ENCODE results near the gene APOBEC3G.

The APOBEC3G gene

DNA sequence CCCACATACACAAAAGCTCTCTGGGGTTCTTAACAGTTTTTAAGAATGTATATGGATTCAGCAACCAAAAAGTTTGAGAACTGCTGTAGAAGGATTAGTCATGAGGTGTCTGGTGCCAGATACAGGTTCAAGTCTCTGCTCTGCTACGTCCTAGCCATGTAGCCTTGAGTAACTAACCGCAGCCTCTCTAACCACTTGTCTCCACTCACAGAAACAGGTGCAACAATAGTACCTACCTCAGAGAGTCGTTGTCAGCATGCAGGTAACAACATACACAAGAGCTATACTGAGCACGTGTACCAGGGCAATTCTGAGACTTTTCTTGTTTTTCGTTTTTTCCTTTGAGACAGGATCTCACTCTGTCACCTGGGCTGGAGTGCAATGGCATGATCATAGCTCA is 48.5 kb downstream of the APOBEC3G start:
- no peak for DNase-seq (ENCODE audit: insufficient read length)
- no peak for TF ChIP-seq POLR2AphosphoS5 (IDR thresholded peaks at IDR 0.05; ENCODE audit: low read depth, low read length)
- TF ChIP-seq POLR2A (IDR thresholded peaks at IDR 0.05; ENCODE audit: low read depth, low read length) = no peak
- no peak for TF ChIP-seq TAF1 (IDR thresholded peaks at IDR 0.05; ENCODE audit: borderline replicate concordance, low read depth, low read length)
- peak; percentile 48 for FAIRE-seq

DNA sequence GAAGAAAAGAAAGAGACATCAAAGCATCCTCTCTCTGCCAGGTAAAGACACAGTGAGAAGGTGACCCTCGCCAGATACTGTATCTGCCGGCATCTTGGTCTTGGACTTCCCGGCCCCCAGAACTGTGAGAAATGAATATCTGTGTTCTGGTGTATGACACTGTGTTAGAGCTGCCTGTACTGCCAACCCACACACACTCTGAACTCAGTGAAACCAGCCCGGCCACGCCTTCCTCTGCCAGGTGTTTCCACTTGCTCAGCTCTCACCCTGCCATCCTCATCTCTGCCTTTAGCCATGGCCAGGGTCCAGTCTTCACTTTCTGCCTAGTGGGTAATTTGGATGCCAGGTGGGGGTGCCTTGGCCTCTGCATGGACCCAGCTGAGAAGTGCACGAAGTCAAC is 51.4 kb downstream of the APOBEC3G start:
- FAIRE-seq (no peak), DNase-seq (ENCODE audit: insufficient read length) (peak; percentile 13)
- TF ChIP-seq POLR2AphosphoS5 (IDR thresholded peaks at IDR 0.05; ENCODE audit: low read depth, low read length) = no peak
- TF ChIP-seq POLR2A (IDR thresholded peaks at IDR 0.05; ENCODE audit: low read depth, low read length) = no peak
- TF ChIP-seq TAF1 (IDR thresholded peaks at IDR 0.05; ENCODE audit: borderline replicate concordance, low read depth, low read length) = no peak

DNA sequence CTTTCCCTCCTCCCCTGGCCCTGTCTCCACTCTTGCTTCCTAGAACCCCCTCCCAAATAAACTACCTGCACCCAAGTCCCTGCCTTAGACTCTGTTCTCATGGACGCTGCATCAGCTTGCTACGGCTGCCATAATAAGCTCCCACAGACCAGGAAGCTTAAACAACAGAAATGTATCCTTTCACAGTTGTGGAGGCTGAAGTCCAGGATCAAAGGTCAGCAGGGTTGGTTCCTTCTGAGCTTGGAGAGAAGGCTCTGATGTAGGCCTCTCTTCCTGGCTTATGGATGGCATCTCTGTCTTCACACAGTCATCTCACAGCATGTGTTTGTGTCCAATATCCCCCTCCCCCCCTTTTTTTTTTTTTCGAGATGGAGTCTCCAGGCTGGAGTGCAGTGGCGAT is 52.0 kb downstream of the APOBEC3G start:
- FAIRE-seq (no peak), DNase-seq (ENCODE audit: insufficient read length) (no peak)
- TF ChIP-seq POLR2AphosphoS5 (IDR thresholded peaks at IDR 0.05; ENCODE audit: low read depth, low read length) (no peak), POLR2A (IDR thresholded peaks at IDR 0.05; ENCODE audit: low read depth, low read length) (no peak), TAF1 (IDR thresholded peaks at IDR 0.05; ENCODE audit: borderline replicate concordance, low read depth, low read length) (no peak)

DNA sequence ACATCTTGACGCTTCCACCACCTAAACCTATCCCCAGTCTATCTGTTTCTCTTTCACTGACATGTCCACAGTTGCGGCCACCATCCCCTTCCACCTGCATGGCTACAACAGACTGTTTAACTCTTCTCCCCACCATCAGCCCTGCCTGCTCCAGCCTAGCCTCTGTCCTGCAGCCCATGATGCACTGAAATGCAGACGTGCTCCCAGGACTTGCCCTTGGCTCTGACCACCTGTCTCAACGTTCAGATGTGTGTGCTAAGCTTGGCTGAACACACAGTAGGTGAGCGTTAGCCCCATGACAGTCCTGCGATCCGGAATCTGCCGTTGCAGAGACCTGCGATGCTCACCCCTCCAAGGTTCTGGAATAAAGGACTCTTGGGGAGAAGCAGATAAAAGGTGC is 52.7 kb downstream of the APOBEC3G start:
- TF ChIP-seq POLR2AphosphoS5 (IDR thresholded peaks at IDR 0.05; ENCODE audit: low read depth, low read length) (no peak), TAF1 (IDR thresholded peaks at IDR 0.05; ENCODE audit: borderline replicate concordance, low read depth, low read length) (no peak), POLR2A (IDR thresholded peaks at IDR 0.05; ENCODE audit: low read depth, low read length) (no peak)
- DNase-seq (ENCODE audit: insufficient read length) = no peak
- FAIRE-seq = no peak

DNA sequence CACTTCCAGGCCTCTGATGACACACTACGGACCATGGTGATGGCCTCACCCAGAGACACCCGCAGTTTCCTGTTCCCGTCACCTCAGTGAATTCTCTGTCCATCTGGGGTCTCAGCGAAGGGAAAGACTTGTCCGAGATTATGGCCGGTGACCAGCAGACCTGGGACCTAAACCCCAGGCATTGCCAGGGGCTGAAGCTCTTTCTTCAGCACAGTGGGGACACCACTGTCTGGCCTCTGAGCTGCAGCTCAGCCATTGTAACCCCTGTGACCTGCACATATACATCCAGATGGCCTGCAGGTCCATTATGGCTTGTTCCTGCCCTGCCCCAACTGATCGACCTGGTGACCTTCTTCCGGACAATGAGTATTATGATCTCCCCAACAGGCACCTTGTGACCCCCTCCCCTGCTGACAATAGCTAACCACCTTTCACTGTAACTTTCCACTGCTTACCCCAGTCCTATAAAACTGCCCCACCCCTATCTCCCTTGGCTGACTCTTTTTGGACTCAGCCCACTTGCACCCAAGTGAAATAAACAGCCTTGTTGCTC is 53.2 kb downstream of the APOBEC3G start:
- TF ChIP-seq TAF1 (IDR thresholded peaks at IDR 0.05; ENCODE audit: borderline replicate concordance, low read depth, low read length) (no peak), POLR2AphosphoS5 (IDR thresholded peaks at IDR 0.05; ENCODE audit: low read depth, low read length) (no peak), POLR2A (IDR thresholded peaks at IDR 0.05; ENCODE audit: low read depth, low read length) (no peak)
- DNase-seq (ENCODE audit: insufficient read length) = peak; percentile 2

DNA sequence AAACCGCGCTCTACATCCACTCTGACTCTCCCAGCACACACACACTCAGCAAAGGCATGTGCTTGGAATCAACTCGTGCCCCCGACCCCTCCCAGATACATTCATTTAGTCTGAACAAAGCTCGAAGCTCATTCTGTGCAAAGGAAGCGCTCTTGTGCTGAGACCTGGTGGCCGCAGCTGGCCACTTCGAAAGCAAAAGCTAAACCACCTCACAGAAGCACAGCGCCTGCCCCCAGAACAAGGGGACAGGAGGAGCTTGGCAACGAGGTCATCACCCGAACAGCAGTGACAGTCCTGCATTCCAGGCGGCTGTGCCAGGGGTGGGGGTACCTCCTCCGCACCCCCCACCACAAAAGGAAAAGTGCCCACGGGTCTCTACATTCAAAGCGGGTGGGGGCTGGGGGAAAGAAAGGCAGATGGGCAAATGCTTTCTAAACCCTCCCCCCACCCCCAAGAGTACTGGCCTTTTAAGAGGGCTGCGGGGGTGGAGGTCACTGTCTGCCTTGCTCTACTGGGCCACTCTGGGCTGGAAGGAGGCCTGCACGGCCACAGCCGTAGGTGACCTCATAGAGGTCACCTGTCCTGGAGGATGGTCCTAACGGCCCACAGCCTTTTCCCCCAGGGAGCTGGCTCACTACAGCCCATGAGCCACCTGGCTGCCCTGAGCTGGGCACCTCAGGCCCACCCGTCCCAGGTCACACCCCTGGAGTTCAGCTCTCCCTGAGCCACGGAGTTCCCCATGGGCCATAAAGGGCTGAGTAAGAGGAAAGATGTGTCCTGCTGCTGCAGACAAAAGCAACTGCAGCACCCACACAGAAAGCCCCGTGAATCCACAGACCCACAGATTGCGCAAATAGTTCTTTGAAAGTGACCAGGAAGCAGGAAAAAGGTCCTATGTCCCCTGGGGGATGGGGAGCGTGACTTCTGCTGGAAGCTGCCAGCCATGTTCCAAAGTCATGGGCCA is 54.1 kb downstream of the APOBEC3G start:
- DNase-seq (ENCODE audit: insufficient read length) (peak; percentile 13), FAIRE-seq (no peak)
- no peak for TF ChIP-seq POLR2AphosphoS5 (IDR thresholded peaks at IDR 0.05; ENCODE audit: low read depth, low read length)
- no peak for TF ChIP-seq POLR2A (IDR thresholded peaks at IDR 0.05; ENCODE audit: low read depth, low read length)
- TF ChIP-seq TAF1 (IDR thresholded peaks at IDR 0.05; ENCODE audit: borderline replicate concordance, low read depth, low read length) = no peak

More for the DNA sequence above, 53.2 kb downstream of the APOBEC3G start:
- no peak for FAIRE-seq

DNA sequence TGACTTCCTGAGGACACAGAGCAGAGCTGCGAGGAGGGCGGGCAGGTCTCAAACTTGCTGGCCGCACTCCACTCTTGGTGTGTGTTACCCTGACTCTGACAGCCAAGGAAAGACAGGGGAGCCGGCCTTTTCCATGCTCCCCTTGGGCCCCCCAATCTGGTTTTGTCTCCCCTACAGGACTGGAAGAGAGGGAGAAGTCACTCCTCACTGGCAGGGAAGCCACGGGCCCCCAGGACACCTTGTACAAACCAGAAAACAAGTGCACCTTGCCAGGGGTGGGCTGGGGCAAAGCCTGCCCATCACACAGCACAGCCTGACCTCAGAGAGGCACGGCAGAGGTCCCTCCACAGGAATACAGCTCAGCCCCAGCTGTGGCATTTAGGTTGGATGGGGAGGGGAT is 55.2 kb downstream of the APOBEC3G start:
- TF ChIP-seq POLR2A (IDR thresholded peaks at IDR 0.05; ENCODE audit: low read depth, low read length) (no peak), POLR2AphosphoS5 (IDR thresholded peaks at IDR 0.05; ENCODE audit: low read depth, low read length) (no peak), TAF1 (IDR thresholded peaks at IDR 0.05; ENCODE audit: borderline replicate concordance, low read depth, low read length) (no peak)
- DNase-seq (ENCODE audit: insufficient read length) = no peak
- no peak for FAIRE-seq

DNA sequence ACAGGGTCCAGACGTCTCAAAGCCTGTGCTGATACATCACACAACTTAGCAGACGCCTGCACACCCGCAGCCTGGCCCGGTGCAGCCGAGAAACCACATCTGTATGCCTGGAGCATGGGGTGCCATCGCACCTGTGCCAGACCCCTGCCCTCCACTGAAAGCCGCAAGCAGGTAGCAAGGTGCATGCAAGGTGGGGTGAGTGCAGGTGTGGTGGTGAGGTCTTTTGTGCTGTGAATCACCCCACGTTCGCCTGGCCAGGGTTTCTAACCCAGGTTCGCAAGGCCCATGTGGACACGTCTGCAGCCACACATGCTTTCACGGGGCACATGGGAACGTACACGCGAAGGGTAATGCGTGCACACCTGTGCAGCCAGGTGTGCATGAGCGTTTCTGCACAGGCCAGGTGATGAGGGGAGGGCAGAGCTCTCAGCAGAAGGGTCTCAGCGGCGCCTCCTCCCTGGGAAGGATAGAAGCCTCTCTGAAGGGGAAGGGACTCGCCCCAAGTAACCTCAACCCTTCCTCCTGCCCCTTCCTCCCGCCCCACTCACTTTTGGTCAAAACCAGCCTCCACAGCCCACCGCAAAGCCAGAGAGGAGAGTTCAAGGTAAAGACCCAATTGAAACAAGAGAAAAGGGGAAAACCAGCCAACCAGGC is 55.9 kb downstream of the APOBEC3G start:
- FAIRE-seq (no peak), DNase-seq (ENCODE audit: insufficient read length) (no peak)
- TF ChIP-seq POLR2AphosphoS5 (IDR thresholded peaks at IDR 0.05; ENCODE audit: low read depth, low read length) (no peak), POLR2A (IDR thresholded peaks at IDR 0.05; ENCODE audit: low read depth, low read length) (no peak), TAF1 (IDR thresholded peaks at IDR 0.05; ENCODE audit: borderline replicate concordance, low read depth, low read length) (no peak)

DNA sequence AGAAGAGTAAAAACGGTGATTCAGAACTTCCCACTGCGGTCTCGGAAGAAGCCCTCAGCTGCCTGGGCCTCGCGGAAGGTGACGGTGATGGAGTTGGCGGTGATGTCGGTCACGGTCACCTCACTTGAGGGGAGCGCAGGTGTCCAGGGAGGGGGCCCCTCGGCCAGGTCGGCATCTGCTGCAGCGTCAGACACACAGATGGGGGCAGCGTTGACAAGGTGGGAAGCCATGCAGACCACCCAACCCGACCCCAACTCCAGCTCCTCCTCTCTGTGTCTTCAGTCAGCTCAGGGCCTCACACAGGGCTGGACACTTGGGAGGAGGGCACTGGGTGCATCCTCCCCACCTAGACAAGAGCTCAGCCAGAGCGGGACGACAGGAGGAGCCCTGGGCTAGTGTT is 56.8 kb downstream of the APOBEC3G start:
- TF ChIP-seq TAF1 (IDR thresholded peaks at IDR 0.05; ENCODE audit: borderline replicate concordance, low read depth, low read length) = no peak
- no peak for TF ChIP-seq POLR2AphosphoS5 (IDR thresholded peaks at IDR 0.05; ENCODE audit: low read depth, low read length)
- TF ChIP-seq POLR2A (IDR thresholded peaks at IDR 0.05; ENCODE audit: low read depth, low read length) = no peak
- DNase-seq (ENCODE audit: insufficient read length) (no peak), FAIRE-seq (no peak)

DNA sequence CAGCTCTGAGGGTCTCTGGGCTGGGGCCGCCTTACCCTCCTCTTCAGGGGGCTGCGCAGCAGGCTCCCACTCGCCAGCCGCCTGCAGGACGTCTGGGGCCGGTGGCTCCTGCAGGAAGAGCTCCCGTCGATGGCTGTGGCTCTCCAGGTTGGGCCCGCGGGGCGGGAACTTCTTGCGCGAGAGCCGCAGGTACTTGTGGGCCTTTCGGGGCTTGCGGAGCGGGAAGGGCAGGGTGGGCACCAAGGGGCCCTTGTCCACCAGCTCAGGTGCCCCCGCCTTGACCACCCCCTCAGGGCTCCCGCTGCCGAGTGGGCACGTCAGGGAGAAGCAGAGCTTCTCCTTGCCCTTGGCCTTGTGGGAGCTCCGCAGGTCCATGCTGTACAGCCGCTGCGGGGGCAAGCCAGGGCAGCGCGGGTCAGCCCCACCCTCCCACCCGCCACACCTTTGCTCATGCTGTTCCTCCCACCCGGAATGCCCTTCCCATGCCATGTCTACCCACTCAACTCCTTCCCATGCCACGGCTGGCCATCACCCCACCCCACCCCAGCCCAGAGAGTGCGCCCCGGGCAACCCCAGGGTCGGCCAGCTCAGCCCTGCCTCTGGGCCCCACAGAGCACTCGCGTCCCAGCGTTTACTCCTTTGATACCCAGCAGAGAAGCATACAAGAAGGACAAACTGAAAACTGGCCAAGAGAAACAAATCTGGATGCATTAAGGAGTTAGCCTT is 57.5 kb downstream of the APOBEC3G start:
- no peak for FAIRE-seq

More for the DNA sequence above, 57.5 kb downstream of the APOBEC3G start:
- no peak for DNase-seq (ENCODE audit: insufficient read length)
- TF ChIP-seq POLR2A (IDR thresholded peaks at IDR 0.05; ENCODE audit: low read depth, low read length) = no peak
- TF ChIP-seq TAF1 (IDR thresholded peaks at IDR 0.05; ENCODE audit: borderline replicate concordance, low read depth, low read length) = no peak
